Activated T-cell treated with anti-CD3 and anti-CD28 coated beads, Interleukin-2, amount 50 U/mL, for 4 hours (primary cell): ENCODE measurements around the gene BMPER. TPM values are rescaled to one million over a fixed set of nuclear protein-coding genes. Genes with fewer than 3 reads are reported as not detected.

Experiments used
- ATAC-seq, 2 donors: fragments of 200-7000 bp; cut with Tn5 transposase; one replicate each; pipeline ENCODE4 v1.10.0; 2021
- DNase-seq: peaks from one replicate; pipeline ENCODE4 v3.0.0-alpha.2; 2020
- H3K27me3 Mint-ChIP-seq: one replicate; pipeline ENCODE4 v1.8.0; 2021; ENCODE audit warnings: low read depth, mixed read lengths
- H3K36me3 Mint-ChIP-seq: one replicate; pipeline ENCODE4 v1.8.0; 2022; ENCODE audit warnings: mixed read lengths; ENCODE audit not compliant: insufficient read depth
- H3K4me1 Mint-ChIP-seq: one replicate; pipeline ENCODE4 v1.8.0; 2021; ENCODE audit warnings: low read depth, mixed read lengths
- H3K4me3 Mint-ChIP-seq: one replicate; pipeline ENCODE4 v1.8.0; 2021; ENCODE audit warnings: mild to moderate bottlenecking, moderate library complexity, mixed read lengths
- H3K9me3 Mint-ChIP-seq: one replicate; pipeline ENCODE4 v1.8.0; 2021; ENCODE audit warnings: mixed read lengths
- total RNA-seq, 3 donors: library from RNA; stranded (reverse); gene quantifications; one replicate each; pipeline ENCODE4 v1.2.1, GENCODE V29; 2021

The BMPER gene
- total RNA-seq, 3 donors from 2014 or later: 0.16 TPM; not detected in 2

DNA sequence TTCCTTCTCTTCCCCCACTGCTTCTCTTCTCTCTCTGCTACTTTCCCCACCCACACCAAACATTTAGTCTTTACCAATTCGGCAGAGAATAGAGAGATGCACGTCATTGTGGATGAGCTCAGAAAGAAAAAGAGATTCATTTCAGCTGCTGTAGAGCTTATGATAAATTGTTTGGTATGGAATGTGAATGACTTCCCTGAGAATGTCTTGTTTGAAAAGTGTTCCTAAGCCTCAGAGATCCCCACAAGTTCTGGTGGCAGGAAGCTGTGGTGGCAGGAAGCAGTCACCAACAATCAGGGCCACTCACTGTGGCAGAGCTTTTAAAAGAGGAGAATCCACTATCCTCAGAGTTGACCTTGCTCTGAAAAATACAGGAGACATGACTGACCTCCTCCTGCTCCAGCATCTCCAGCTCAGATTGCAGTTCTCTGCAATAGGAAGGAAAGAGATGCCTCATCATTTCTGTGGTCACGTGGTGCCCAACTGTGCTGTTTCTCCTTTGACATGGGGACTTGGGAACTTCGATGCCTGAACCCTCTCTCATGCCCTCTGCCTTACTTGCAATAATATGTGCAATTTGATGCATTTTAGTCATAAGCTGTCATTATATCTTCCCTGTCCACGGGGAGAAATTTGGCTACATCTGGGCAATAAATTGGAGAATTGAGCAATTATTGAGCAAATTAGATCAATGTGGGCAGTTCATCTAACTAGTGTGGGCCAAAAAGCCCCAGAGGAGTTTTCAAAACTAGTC, 76.5 kb downstream of the BMPER start:
- no peak overlapping the region for H3K4me3 Mint-ChIP-seq
- DNase-seq (no peak), ATAC-seq (no peak)
- H3K9me3 Mint-ChIP-seq: no peaks in the 10 kb centered on the region
- H3K4me1 Mint-ChIP-seq: no peaks in the 10 kb centered on the region
- H3K27me3 Mint-ChIP-seq: peaks cover 2% of the 10 kb centered on the region
- H3K36me3 Mint-ChIP-seq: no peaks in the 10 kb centered on the region

GRCh38 chr7:33982425-33982786, 77.1 kb downstream of the BMPER start:
- no peak for DNase-seq
- Mint-ChIP-seq H3K4me3 (no peak overlapping the region), H3K9me3 (no peaks in the 10 kb centered on the region), H3K36me3 (no peaks in the 10 kb centered on the region), H3K27me3 (peaks cover 2% of the 10 kb centered on the region), H3K4me1 (no peaks in the 10 kb centered on the region)
- no peak for ATAC-seq

- Mint-ChIP-seq H3K36me3 (no peaks in the 10 kb centered on the region), H3K9me3 (no peaks in the 10 kb centered on the region), H3K4me1 (no peaks in the 10 kb centered on the region), H3K27me3 (peaks cover 2% of the 10 kb centered on the region), H3K4me3 (no peak overlapping the region)
- ATAC-seq (no peak), DNase-seq (no peak)
These were observed 81.1 kb downstream of the BMPER start for GRCh38 chr7:33986451-33986850.

GRCh38 chr7:33986951-33987947, 81.9 kb downstream of the BMPER start:
- ATAC-seq (no peak), DNase-seq (no peak)
- H3K4me1 Mint-ChIP-seq: no peaks in the 10 kb centered on the region
- no peaks in the 10 kb centered on the region for H3K9me3 Mint-ChIP-seq
- no peaks in the 10 kb centered on the region for H3K36me3 Mint-ChIP-seq
- no peak overlapping the region for H3K4me3 Mint-ChIP-seq
- no peaks in the 10 kb centered on the region for H3K27me3 Mint-ChIP-seq

GRCh38 chr7:33996899-33997298, 91.6 kb downstream of the BMPER start:
- Mint-ChIP-seq H3K27me3 (peaks cover 2% of the 10 kb centered on the region), H3K4me1 (peaks cover 8% of the 10 kb centered on the region), H3K9me3 (peaks cover 9% of the 10 kb centered on the region), H3K36me3 (no peaks in the 10 kb centered on the region), H3K4me3 (no peak overlapping the region)
- ATAC-seq: no peak
- DNase-seq: no peak

DNA sequence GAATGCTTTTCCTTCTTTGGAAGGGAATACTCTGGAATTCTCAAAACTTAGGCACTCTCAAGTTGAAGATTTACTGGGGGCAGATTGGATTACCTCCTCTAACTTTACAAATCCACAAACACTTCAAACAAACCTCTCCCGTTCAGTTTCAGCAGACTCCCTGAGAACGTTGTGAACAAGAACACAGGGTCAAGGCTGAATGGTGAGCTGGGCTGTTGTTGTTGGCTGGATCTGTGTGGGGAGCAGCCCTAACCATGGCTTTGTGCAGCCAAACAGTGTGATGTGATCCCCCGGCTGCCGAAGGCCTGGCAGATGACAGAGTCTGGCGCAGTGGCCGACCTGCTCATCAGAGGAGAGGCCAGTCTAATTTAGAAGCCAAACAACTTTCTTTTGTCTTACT, 93.1 kb downstream of the BMPER start:
- no peak overlapping the region for H3K4me3 Mint-ChIP-seq
- DNase-seq: no peak
- peaks cover 8% of the 10 kb centered on the region for H3K4me1 Mint-ChIP-seq
- peaks cover 14% of the 10 kb centered on the region for H3K9me3 Mint-ChIP-seq
- no peak for ATAC-seq
- no peaks in the 10 kb centered on the region for H3K36me3 Mint-ChIP-seq
- H3K27me3 Mint-ChIP-seq: peaks cover 2% of the 10 kb centered on the region

- Mint-ChIP-seq H3K4me1 (no peaks in the 10 kb centered on the region), H3K36me3 (no peaks in the 10 kb centered on the region), H3K27me3 (peaks cover 4% of the 10 kb centered on the region), H3K9me3 (no peaks in the 10 kb centered on the region), H3K4me3 (no peak overlapping the region)
- DNase-seq (no peak), ATAC-seq (no peak)
These were observed 105.8 kb downstream of the BMPER start for GRCh38 chr7:34011017-34011695.

DNA sequence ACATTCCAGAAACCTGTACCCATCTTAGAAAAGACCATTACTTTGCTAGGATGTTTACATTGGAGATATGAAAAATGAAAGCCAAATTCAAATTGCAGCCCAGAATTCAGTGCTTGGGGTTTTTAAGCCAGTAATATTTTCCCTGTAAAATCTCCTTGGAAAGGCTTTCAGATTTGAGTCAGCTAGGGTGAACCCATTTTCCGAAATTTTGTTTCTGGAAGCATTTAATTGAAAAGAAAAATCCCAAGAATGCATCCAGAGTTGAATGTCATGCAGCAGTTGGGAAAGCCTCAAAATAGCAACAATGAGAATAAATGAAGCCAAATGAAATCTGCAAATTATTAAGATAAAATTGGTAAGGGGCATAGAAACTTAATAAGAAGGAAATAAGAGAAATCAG, 106.4 kb downstream of the BMPER start:
- peaks cover 4% of the 10 kb centered on the region for H3K27me3 Mint-ChIP-seq
- no peaks in the 10 kb centered on the region for H3K36me3 Mint-ChIP-seq
- H3K9me3 Mint-ChIP-seq: no peaks in the 10 kb centered on the region
- no peak overlapping the region for H3K4me3 Mint-ChIP-seq
- DNase-seq (no peak), ATAC-seq (no peak)
- H3K4me1 Mint-ChIP-seq: no peaks in the 10 kb centered on the region

- DNase-seq: no peak
- no peak for ATAC-seq
- Mint-ChIP-seq H3K36me3 (no peaks in the 10 kb centered on the region), H3K9me3 (no peaks in the 10 kb centered on the region), H3K27me3 (peaks cover 4% of the 10 kb centered on the region), H3K4me1 (no peaks in the 10 kb centered on the region), H3K4me3 (no peak overlapping the region)
These were observed 108.1 kb downstream of the BMPER start for GRCh38 chr7:34013421-34013820.

- Mint-ChIP-seq H3K36me3 (no peaks in the 10 kb centered on the region), H3K9me3 (no peaks in the 10 kb centered on the region), H3K4me3 (no peak overlapping the region), H3K4me1 (no peaks in the 10 kb centered on the region), H3K27me3 (peaks cover under 1% of the 10 kb centered on the region)
- ATAC-seq: no peak
- no peak for DNase-seq
These were observed 110.3 kb downstream of the BMPER start for GRCh38 chr7:34015651-34016050.

DNA sequence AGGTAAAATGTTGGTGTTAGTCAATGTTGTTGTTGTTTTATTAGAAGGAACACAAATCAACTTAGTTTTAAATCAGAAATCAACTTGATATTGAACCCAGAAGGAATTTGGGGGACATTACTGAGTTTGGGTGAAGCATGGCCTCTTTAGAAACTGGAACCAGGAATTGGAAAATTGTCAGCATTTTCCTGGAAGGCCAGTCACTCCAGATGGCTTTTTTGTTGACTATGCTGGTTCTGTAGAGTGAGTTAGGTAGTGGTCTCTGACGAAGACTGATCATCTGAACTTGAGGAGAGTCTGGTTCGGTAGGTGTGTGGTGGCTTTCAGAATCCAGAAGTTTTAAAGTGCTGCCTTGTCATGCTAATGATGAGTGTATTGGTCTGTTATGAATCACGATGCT, 111.5 kb downstream of the BMPER start:
- no peak overlapping the region for H3K4me3 Mint-ChIP-seq
- H3K27me3 Mint-ChIP-seq: no peaks in the 10 kb centered on the region
- ATAC-seq: no peak
- no peaks in the 10 kb centered on the region for H3K4me1 Mint-ChIP-seq
- no peaks in the 10 kb centered on the region for H3K9me3 Mint-ChIP-seq
- H3K36me3 Mint-ChIP-seq: no peaks in the 10 kb centered on the region
- no peak for DNase-seq

- no peak for ATAC-seq
- Mint-ChIP-seq H3K36me3 (no peaks in the 10 kb centered on the region), H3K27me3 (no peaks in the 10 kb centered on the region), H3K9me3 (no peaks in the 10 kb centered on the region), H3K4me1 (no peaks in the 10 kb centered on the region), H3K4me3 (no peak overlapping the region)
- no peak for DNase-seq
These were observed 114.0 kb downstream of the BMPER start for GRCh38 chr7:34019301-34019790.

DNA sequence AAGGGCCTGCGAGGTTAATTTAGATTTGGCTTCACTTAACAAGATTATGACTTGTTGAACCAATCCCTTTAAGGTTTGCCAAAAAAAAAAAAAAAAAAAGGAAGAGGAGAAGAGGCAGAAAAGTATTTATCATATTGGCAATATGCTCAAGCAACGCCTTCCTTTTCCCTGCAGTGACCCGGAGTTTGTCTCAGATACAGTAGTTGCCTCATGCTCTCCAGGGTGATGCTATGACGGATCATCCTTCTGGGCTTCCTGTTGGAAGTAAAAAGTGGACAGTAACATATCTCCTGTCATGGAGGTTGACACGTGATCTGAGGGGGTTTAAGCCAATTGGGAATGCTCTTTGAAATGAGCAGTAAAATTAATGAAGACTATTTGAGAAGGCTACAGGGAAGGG, 117.3 kb downstream of the BMPER start:
- Mint-ChIP-seq H3K27me3 (peaks cover 3% of the 10 kb centered on the region), H3K9me3 (no peaks in the 10 kb centered on the region), H3K36me3 (no peaks in the 10 kb centered on the region), H3K4me3 (no peak overlapping the region), H3K4me1 (no peaks in the 10 kb centered on the region)
- DNase-seq (no peak), ATAC-seq (no peak)

DNA sequence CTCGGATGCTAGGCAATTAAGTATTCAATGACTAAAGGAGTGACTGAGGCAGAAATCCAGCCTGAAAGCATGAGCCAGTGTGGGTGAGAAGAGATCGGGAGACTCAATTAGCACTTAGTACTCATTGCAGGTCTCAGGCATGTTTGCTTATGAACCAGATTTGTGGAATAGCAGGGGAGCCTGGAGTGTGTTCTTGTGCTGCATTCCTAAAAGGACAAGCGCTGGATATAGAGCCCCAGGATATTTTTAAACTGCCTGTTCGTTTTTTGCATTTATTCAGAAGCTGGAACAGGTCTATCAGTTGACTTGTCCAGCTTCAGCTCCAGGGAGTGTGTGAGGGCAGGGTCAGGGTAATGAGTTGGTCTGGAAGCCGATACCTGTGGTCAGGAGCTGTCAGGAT, 120.3 kb downstream of the BMPER start:
- Mint-ChIP-seq H3K27me3 (peaks cover 3% of the 10 kb centered on the region), H3K4me1 (no peaks in the 10 kb centered on the region), H3K9me3 (peaks cover 3% of the 10 kb centered on the region), H3K36me3 (no peaks in the 10 kb centered on the region), H3K4me3 (no peak overlapping the region)
- no peak for ATAC-seq
- no peak for DNase-seq
